H1 (cell line): ENCODE measurements around the gene BANF1. TPM values are rescaled to one million over a fixed set of nuclear protein-coding genes. Genes with fewer than 3 reads are reported as not detected.

Experiments
- EZH2 ChIP-seq: fragments of 200-600 bp; sonication (generic); IDR thresholded peaks from 2 replicates; pipeline ENCODE4 v1.7.1; 2012; ENCODE audit warnings: low read depth, mild to moderate bottlenecking, moderate library complexity, low read length, inconsistent platforms; ENCODE audit not compliant: severe bottlenecking
- NRF1 ChIP-seq: IDR thresholded peaks from 2 replicates; pipeline ENCODE4 v1.6.1; 2011; ENCODE audit warnings: mild to moderate bottlenecking, low read depth, low read length, improper control_type of control experiment
- SIN3A ChIP-seq, 2 experiments: IDR thresholded peaks in 1 of 2; conservative IDR thresholded peaks in 1 of 2; 2 replicates each; pipeline ENCODE4 v1.6.1; 2011 to 2012; ENCODE audit warnings: low read length in 2 of 2, improper control_type of control experiment in 1 of 2, low read depth in 1 of 2, mild to moderate bottlenecking in 1 of 2
- TBP ChIP-seq: IDR thresholded peaks from 2 replicates; pipeline ENCODE4 v1.6.1; 2011; ENCODE audit warnings: low read depth, low read length, improper control_type of control experiment
- polyA plus RNA-seq, 7 experiments: library from polyadenylated mRNA; depleted of rRNA in 3 of 7; stranded (reverse) in 5 of 7; unstranded in 2 of 7; fragments of >200 nt in 5 of 7; fragments of 200-250 nt in 2 of 7; gene quantifications; 1 replicate in 5 of 7; 2 replicates in 1 of 7; 4 replicates in 1 of 7; pipeline versions ENCODE4 v1.2.1 to v1.2.3, GENCODE V29; 2011 to 2013; ENCODE audit warnings: missing spikeins in 2 of 7, mixed read lengths in 2 of 7
- total RNA-seq: library from RNA; stranded (reverse); fragmentation: NEBNext Ultra II Directional; extraction: Animal tissue kit (Norgen Biotek cat#: 25700); gene quantifications from 2 replicates; pipeline ENCODE4 v1.2.1, GENCODE V29; 2021
- TF ChIP-seq, protein P1 (sequence below): IDR thresholded peaks from 2 replicates; pipeline ENCODE4 v1.6.1; 2012; ENCODE audit warnings: low read length, inconsistent platforms
- TF ChIP-seq, protein P2 (sequence below), 3 experiments: IDR thresholded peaks; 1 replicate in 2 of 3; 2 replicates in 1 of 3; pipeline versions ENCODE4 v1.5.1 to v1.6.1; 2011; ENCODE audit warnings: low read length in 3 of 3, mild to moderate bottlenecking in 3 of 3, inconsistent platforms in 2 of 3, low read depth in 1 of 3, moderate library complexity in 1 of 3; ENCODE audit not compliant: insufficient read depth in 1 of 3; ENCODE audit errors: control extremely low read depth in 1 of 3

BANF1 gene
- total and polyA plus RNA-seq, 2 of the 8 experiments (the other 6 are each of a cell fraction or from before 2014, with no cell fraction given), result 330 to 467 TPM

DNA sequence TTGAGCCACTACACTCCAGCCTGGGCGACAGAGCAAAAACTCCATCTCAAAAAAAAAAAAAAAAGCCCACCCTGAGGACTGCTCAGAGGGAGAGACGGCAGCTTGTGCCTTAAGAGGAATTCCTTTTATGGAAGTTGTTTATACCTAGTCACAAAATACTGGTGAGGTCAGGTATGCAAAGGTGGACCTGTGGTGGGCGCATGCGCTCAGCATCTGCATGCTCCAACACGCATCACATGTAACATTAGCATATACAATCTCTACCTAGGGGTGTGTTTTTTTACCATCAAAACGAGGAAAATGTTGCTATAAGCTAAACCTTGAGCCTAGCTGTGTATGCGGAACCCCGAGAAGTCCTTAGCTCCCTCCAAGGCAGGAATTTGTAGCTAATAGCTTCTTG is 47.5 kb upstream of the BANF1 start (continued):
- TF ChIP-seq, protein P1, sequence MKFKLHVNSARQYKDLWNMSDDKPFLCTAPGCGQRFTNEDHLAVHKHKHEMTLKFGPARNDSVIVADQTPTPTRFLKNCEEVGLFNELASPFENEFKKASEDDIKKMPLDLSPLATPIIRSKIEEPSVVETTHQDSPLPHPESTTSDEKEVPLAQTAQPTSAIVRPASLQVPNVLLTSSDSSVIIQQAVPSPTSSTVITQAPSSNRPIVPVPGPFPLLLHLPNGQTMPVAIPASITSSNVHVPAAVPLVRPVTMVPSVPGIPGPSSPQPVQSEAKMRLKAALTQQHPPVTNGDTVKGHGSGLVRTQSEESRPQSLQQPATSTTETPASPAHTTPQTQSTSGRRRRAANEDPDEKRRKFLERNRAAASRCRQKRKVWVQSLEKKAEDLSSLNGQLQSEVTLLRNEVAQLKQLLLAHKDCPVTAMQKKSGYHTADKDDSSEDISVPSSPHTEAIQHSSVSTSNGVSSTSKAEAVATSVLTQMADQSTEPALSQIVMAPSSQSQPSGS, result no peak
- TF ChIP-seq NRF1 (no peak), EZH2 (no peak), TBP (no peak), SIN3A (conservative IDR thresholded peaks at IDR 0.05 in 1 of 2, IDR thresholded peaks at IDR 0.05 in 1 of 2; ENCODE audit: low read depth in 1 of 2, low read length in 2 of 2) (no peak)
- TF ChIP-seq, protein P2, sequence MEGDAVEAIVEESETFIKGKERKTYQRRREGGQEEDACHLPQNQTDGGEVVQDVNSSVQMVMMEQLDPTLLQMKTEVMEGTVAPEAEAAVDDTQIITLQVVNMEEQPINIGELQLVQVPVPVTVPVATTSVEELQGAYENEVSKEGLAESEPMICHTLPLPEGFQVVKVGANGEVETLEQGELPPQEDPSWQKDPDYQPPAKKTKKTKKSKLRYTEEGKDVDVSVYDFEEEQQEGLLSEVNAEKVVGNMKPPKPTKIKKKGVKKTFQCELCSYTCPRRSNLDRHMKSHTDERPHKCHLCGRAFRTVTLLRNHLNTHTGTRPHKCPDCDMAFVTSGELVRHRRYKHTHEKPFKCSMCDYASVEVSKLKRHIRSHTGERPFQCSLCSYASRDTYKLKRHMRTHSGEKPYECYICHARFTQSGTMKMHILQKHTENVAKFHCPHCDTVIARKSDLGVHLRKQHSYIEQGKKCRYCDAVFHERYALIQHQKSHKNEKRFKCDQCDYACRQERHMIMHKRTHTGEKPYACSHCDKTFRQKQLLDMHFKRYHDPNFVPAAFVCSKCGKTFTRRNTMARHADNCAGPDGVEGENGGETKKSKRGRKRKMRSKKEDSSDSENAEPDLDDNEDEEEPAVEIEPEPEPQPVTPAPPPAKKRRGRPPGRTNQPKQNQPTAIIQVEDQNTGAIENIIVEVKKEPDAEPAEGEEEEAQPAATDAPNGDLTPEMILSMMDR (IDR thresholded peaks at IDR 0.05; ENCODE audit: control extremely low read depth in 1 of 3, insufficient read depth in 1 of 3, low read depth in 1 of 3, low read length in 3 of 3), result no peak
